Caco-2 (cell line): ENCODE measurements around the gene ENO1. TPM values are rescaled to one million over a fixed set of nuclear protein-coding genes. Genes with fewer than 3 reads are reported as not detected.

Experiments
- BruUV-seq: library from RNA; stranded (reverse); fragments of 400-500 nt; replicated peaks from 2 replicates; lab custom pipeline; 2021; lab: Mats Ljungman, UMichigan
- CTCF ChIA-PET: fragments of 300-600 bp; sonication (Branson Sonifier 250); formaldehyde crosslinking; loops from one replicate; lab custom pipeline; 2022; ENCODE audit warnings: antibody characterized with exemption; lab: Charles Lee
- POLR2A ChIA-PET: fragments of 300-600 bp; sonication (Branson Sonifier 250); formaldehyde crosslinking; loops from one replicate; lab custom pipeline; 2022; ENCODE audit warnings: antibody characterized with exemption; lab: Charles Lee
- DNase-seq, 2 experiments: peaks; one replicate each; pipeline versions ENCODE4 v3.0.0 to v3.0.0-alpha.2; 2020 to 2022
- H3K27me3 ChIP-seq: replicated peaks from 2 replicates; pipeline ENCODE4 v1.6.0; 2011; ENCODE audit warnings: low read length; ENCODE audit not compliant: control insufficient read depth, insufficient read depth
- H3K36me3 ChIP-seq: 2 replicates; pipeline ENCODE4 v1.5.1; 2011; ENCODE audit warnings: low read length; ENCODE audit not compliant: control insufficient read depth, insufficient read depth
- H3K4me1 ChIP-seq: fragments of 250-450 bp; sonication (Bioruptor Pico); 2 replicates; pipeline ENCODE4 v1.5.1; 2020; ENCODE audit warnings: mild to moderate bottlenecking
- H3K4me3 ChIP-seq: 2 replicates; pipeline ENCODE4 v1.5.1; 2011; ENCODE audit warnings: low read depth, mild to moderate bottlenecking, control low read depth, low read length
- H3K9me3 ChIP-seq: fragments of 250-450 bp; sonication (Bioruptor Pico); 2 replicates; pipeline ENCODE4 v1.5.1; 2020; ENCODE audit warnings: mild to moderate bottlenecking, moderate library complexity
- H3K27ac Mint-ChIP-seq: one replicate; pipeline ENCODE4 v1.8.0; 2022; ENCODE audit warnings: mixed read lengths; ENCODE audit not compliant: unreplicated experiment
- H3K27me3 Mint-ChIP-seq: one replicate; pipeline ENCODE4 v1.8.0; 2022; ENCODE audit warnings: mixed read lengths; ENCODE audit not compliant: insufficient read depth, unreplicated experiment
- H3K36me3 Mint-ChIP-seq: one replicate; pipeline ENCODE4 v1.8.0; 2022; ENCODE audit warnings: mild to moderate bottlenecking, mixed read lengths; ENCODE audit not compliant: insufficient read depth, unreplicated experiment
- H3K4me1 Mint-ChIP-seq: one replicate; pipeline ENCODE4 v1.8.0; 2022; ENCODE audit warnings: low read depth, mixed read lengths; ENCODE audit not compliant: unreplicated experiment
- H3K4me3 Mint-ChIP-seq: one replicate; pipeline ENCODE4 v1.8.0; 2022; ENCODE audit warnings: mild to moderate bottlenecking, moderate library complexity, mixed read lengths; ENCODE audit not compliant: unreplicated experiment
- H3K9me3 Mint-ChIP-seq: one replicate; pipeline ENCODE4 v1.8.0; 2022; ENCODE audit warnings: mixed read lengths; ENCODE audit not compliant: unreplicated experiment
- CTCF ChIP-seq, 2 experiments: fragments of 200-600 bp in 1 of 2; IDR thresholded peaks; 1 replicate in 1 of 2; 2 replicates in 1 of 2; pipeline versions ENCODE4 v1.5.1 to v1.8.0; 2011 to 2022; ENCODE audit warnings: antibody characterized with exemption in 1 of 2, control low read depth in 1 of 2, inconsistent platforms in 1 of 2, low read depth in 1 of 2, low read length in 1 of 2, mild to moderate bottlenecking in 1 of 2, moderate library complexity in 1 of 2; ENCODE audit not compliant: insufficient read depth in 1 of 2, severe bottlenecking in 1 of 2, unreplicated experiment in 1 of 2
- intact Hi-C: fragments of 100-400 bp; cut with micrococcal nuclease; formaldehyde crosslinking; loops from one replicate; pipeline ENCODE4 v1.10.0; 2022; ENCODE audit not compliant: unreplicated experiment
- microRNA-seq: library from miRNA; unstranded; fragments of <30 nt; microRNA quantifications from one replicate; pipeline ENCODE4 v1.2.0, GENCODE V29; 2022
- total RNA-seq: library from RNA; stranded (reverse); gene quantifications from 2 replicates; pipeline ENCODE4 v1.2.3, GENCODE V29; 2022

ENO1 gene
- total RNA-seq, 1 experiment from 2014 or later = 934 TPM

- CTCF ChIA-PET = no interaction called here
- peaks cover 31% of the 10 kb centered on the region for H3K4me1 Mint-ChIP-seq
Observed at GRCh38 chr1:8813016-8813763, 65.3 kb downstream of the ENO1 start.

GRCh38 chr1:8812081-8812480 lies 66.4 kb downstream of the ENO1 start:
- no TSS peak for BruUV-seq
- no peaks in the 10 kb centered on the region for H3K36me3 ChIP-seq
- no peaks in the 10 kb centered on the region for H3K27me3 ChIP-seq
- H3K4me1 ChIP-seq = peaks cover 9% of the 10 kb centered on the region; the same call in 1 of the 2 replicates
- H3K27ac Mint-ChIP-seq = no peak overlapping the region
- H3K9me3 ChIP-seq = no peaks in the 10 kb centered on the region
- peaks cover 27% of the 10 kb centered on the region for H3K4me1 Mint-ChIP-seq
- no peaks in the 10 kb centered on the region for H3K27me3 Mint-ChIP-seq
- ChIA-PET POLR2A (no interaction called here), CTCF (no interaction called here)
- TF ChIP-seq CTCF (IDR thresholded peaks at IDR 0.05; ENCODE audit: insufficient read depth in 1 of 2, low read depth in 1 of 2, low read length in 1 of 2, severe bottlenecking in 1 of 2, unreplicated experiment in 1 of 2) = no peak
- intact Hi-C loops = no loop called here
- no peak overlapping the region for H3K4me3 Mint-ChIP-seq
- H3K9me3 Mint-ChIP-seq = no peaks in the 10 kb centered on the region
- H3K4me3 ChIP-seq = no peak overlapping the region
- H3K36me3 Mint-ChIP-seq = peaks cover 5% of the 10 kb centered on the region
- no peak for DNase-seq

More at GRCh38 chr1:8813016-8813763, 65.3 kb downstream of the ENO1 start:
- Mint-ChIP-seq H3K27me3 (no peaks in the 10 kb centered on the region), H3K9me3 (no peaks in the 10 kb centered on the region), H3K4me3 (no peak overlapping the region), H3K27ac (peak overlapping the region; percentile 48), H3K36me3 (peaks cover 16% of the 10 kb centered on the region)
- DNase-seq = no peak
- intact Hi-C loops = no loop called here
- no TSS peak for BruUV-seq
- H3K4me3 ChIP-seq = no peak overlapping the region
- peaks cover 9% of the 10 kb centered on the region; the same call in 1 of the 2 replicates for H3K4me1 ChIP-seq
- TF ChIP-seq CTCF (IDR thresholded peaks at IDR 0.05; ENCODE audit: insufficient read depth in 1 of 2, low read depth in 1 of 2, low read length in 1 of 2, severe bottlenecking in 1 of 2, unreplicated experiment in 1 of 2) = no peak
- H3K36me3 ChIP-seq = no peaks in the 10 kb centered on the region
- no peaks in the 10 kb centered on the region for H3K9me3 ChIP-seq
- no peaks in the 10 kb centered on the region for H3K27me3 ChIP-seq
- POLR2A ChIA-PET = no interaction called here

Small RNAs within 50 kb of the gene (microRNA-seq; reads per million reads assigned to microRNA genes)
- gene MIR6728 = not detected

Other genes starting within 250 kb of the ENO1 start
- gene RERE, start 61.0 kb downstream of the ENO1 start, total RNA-seq = 85.2 and 91.1 TPM in 2 replicates
- gene CA6, start 67.2 kb upstream of the ENO1 start, total RNA-seq = not detected in 2 replicates
- gene SLC2A7, start 147.7 kb upstream of the ENO1 start, total RNA-seq = not detected in 2 replicates
- gene SLC2A5, start 190.9 kb upstream of the ENO1 start, total RNA-seq = 0.70 and 1.1 TPM in 2 replicates